ENCODE results near the gene GLB1L2.
A peak's percentile ranks its signal among the peaks of the same experiment; 100 is the strongest.

Gene GLB1L2

DNA sequence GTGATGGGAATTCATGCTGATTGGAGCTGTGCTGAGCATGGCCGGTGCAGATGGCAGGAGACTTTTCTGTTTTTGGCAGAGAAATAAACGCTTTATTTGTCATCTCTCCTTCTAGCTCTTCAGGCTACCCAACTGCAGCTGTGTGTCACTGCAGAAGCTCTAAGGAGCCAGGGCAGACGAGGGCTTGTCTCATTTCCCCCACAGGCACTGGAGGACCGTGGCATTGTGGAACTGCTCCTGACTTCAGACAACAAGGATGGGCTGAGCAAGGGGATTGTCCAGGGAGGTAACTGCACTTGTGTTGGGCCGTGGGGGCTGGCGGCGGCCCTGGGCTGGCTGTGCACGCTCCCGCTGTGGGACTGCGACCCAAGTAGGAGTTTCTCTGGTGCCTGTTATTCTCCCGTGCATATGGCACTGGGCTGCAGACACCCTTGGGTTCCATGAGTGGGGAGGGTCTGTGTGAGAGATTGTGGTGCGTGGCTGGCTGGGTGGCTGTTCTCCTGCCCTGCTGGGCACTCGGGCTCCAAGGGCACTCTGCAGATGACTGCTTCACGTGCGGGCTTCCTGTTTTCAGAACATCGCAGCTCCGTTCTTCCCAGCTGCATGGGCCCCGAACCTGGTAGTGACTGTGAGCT is 27.2 kb downstream of the GLB1L2 start:
- no peak for TF ChIP-seq EZH2 (IDR thresholded peaks at IDR 0.05; ENCODE audit: borderline replicate concordance, low read depth, low read length, severe bottlenecking)
- TF ChIP-seq, protein P1, sequence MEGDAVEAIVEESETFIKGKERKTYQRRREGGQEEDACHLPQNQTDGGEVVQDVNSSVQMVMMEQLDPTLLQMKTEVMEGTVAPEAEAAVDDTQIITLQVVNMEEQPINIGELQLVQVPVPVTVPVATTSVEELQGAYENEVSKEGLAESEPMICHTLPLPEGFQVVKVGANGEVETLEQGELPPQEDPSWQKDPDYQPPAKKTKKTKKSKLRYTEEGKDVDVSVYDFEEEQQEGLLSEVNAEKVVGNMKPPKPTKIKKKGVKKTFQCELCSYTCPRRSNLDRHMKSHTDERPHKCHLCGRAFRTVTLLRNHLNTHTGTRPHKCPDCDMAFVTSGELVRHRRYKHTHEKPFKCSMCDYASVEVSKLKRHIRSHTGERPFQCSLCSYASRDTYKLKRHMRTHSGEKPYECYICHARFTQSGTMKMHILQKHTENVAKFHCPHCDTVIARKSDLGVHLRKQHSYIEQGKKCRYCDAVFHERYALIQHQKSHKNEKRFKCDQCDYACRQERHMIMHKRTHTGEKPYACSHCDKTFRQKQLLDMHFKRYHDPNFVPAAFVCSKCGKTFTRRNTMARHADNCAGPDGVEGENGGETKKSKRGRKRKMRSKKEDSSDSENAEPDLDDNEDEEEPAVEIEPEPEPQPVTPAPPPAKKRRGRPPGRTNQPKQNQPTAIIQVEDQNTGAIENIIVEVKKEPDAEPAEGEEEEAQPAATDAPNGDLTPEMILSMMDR (IDR thresholded peaks at IDR 0.05; ENCODE audit: borderline replicate concordance, extremely low read depth, low read length, poor library complexity, severe bottlenecking), result no peak

DNA sequence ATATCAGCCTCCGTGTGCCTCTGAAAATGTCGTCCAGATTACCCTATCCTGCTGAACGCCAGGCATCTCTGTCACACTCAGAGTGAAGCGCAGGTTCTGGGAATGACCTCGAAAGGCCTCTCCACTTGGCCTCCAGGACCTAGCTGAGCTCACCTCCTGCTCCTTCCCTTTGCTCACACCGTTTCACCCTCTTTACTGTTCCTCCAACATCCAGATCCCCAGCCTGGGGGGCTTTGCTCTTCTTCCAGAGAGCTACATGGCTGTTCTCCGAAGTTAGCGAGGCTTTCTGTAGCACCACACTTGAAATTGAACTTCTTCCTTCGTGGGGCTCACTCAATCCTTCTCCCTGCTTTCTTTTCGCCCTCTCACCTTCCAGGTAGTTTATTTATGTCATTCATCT is 27.9 kb downstream of the GLB1L2 start:
- H3K4me2 ChIP-seq (ENCODE audit: insufficient read depth, low read length), result no peak overlapping the region
- H3K27ac ChIP-seq (ENCODE audit: low read length), result peak overlapping the region; percentile 10; the same call in 1 of the 2 replicates
- H3K79me2 ChIP-seq (ENCODE audit: insufficient read depth, low read length), result no peaks in the 10 kb centered on the region
- H3K9me3 ChIP-seq (ENCODE audit: insufficient read depth, low read length, severe bottlenecking), result no peaks in the 10 kb centered on the region
- TF ChIP-seq, protein P1 (IDR thresholded peaks at IDR 0.05; ENCODE audit: borderline replicate concordance, extremely low read depth, low read length, poor library complexity, severe bottlenecking), result no peak
- no peak for TF ChIP-seq EZH2 (IDR thresholded peaks at IDR 0.05; ENCODE audit: borderline replicate concordance, low read depth, low read length, severe bottlenecking)
- ATAC-seq (ENCODE audit: insufficient read depth, low read depth) (no peak), DNase-seq (no peak)
- no peak overlapping the region for H3K9ac ChIP-seq (ENCODE audit: low read depth, low read length)
- peaks cover 14% of the 10 kb centered on the region for H3K4me1 ChIP-seq (ENCODE audit: insufficient read depth, low read length)
- H3K4me3 ChIP-seq (ENCODE audit: low read depth in 1 of 2, low read length in 2 of 2), result no peak overlapping the region
- H3K36me3 ChIP-seq (ENCODE audit: insufficient read depth, low read length), result peaks cover 3% of the 10 kb centered on the region; the same call in 1 of the 2 replicates
- H4K20me1 ChIP-seq (ENCODE audit: insufficient read depth, low read length), result no peaks in the 10 kb centered on the region
- no peaks in the 10 kb centered on the region for H3K27me3 ChIP-seq (ENCODE audit: insufficient read depth, low read length, poor library complexity)
- no peak overlapping the region for H2AFZ ChIP-seq (ENCODE audit: low read depth, low read length)

More for the DNA sequence above, 27.2 kb downstream of the GLB1L2 start:
- no peak for ATAC-seq (ENCODE audit: insufficient read depth, low read depth)
- Histone ChIP-seq H3K9ac (ENCODE audit: low read depth, low read length) (no peak overlapping the region), H3K4me2 (ENCODE audit: insufficient read depth, low read length) (no peak overlapping the region), H3K9me3 (ENCODE audit: insufficient read depth, low read length, severe bottlenecking) (no peaks in the 10 kb centered on the region), H3K36me3 (ENCODE audit: insufficient read depth, low read length) (peaks cover 3% of the 10 kb centered on the region; the same call in 1 of the 2 replicates), H3K4me1 (ENCODE audit: insufficient read depth, low read length) (peaks cover 14% of the 10 kb centered on the region), H3K79me2 (ENCODE audit: insufficient read depth, low read length) (no peaks in the 10 kb centered on the region), H2AFZ (ENCODE audit: low read depth, low read length) (no peak overlapping the region), H3K27me3 (ENCODE audit: insufficient read depth, low read length, poor library complexity) (no peaks in the 10 kb centered on the region), H3K27ac (ENCODE audit: low read length) (no peak overlapping the region), H3K4me3 (ENCODE audit: low read depth in 1 of 2, low read length in 2 of 2) (no peak overlapping the region), H4K20me1 (ENCODE audit: insufficient read depth, low read length) (no peaks in the 10 kb centered on the region)
- DNase-seq, result no peak

DNA sequence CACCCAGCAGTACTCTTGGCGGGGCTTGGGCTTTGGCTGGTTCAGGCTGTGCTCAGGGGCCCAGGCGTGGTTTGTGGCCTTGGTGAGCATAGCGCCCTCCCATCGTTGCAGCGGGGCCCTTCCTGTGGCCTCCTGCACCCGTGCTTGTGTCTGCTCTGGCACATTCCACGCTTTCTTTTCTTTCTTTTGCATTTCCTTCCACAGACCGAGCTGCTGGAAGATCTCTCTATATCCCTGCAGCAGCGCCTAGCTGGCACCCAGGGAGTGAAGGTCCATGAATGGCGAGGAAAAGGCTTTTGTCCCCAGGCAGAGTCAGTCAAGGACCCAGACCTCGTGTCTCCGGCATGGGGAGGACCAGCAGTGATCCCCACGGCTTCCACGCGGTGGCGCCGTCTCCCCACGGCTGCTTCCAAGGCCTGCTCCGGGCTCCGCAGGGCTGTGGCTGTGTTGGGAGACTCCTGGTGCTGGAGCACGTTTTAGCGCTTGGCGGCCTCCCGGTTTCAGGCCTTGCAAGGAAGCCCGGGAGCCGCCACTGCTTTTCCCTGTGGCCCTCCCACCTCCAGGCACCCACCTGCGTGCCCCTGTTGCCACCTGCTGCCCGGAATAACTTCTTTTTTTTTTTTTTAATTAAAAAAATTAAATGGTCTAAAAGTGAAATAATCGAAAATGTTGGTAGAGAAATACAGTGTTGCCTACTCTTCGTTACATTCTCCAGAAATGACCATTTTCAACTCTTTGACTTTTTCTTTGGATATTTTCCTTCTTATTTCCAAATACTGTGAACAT is 28.5 kb downstream of the GLB1L2 start:
- Histone ChIP-seq H3K27ac (ENCODE audit: low read length) (0 out of 2 replicates have a peak overlapping the region, but pooled peaks have one; percentile 10), H3K9ac (ENCODE audit: low read depth, low read length) (no peak overlapping the region; the same call in 1 of the 2 replicates), H3K36me3 (ENCODE audit: insufficient read depth, low read length) (peaks cover 3% of the 10 kb centered on the region; the same call in 1 of the 2 replicates), H4K20me1 (ENCODE audit: insufficient read depth, low read length) (peaks cover 3% of the 10 kb centered on the region; the same call in 1 of the 2 replicates), H3K9me3 (ENCODE audit: insufficient read depth, low read length, severe bottlenecking) (no peaks in the 10 kb centered on the region), H3K4me1 (ENCODE audit: insufficient read depth, low read length) (peaks cover 20% of the 10 kb centered on the region), H2AFZ (ENCODE audit: low read depth, low read length) (no peak overlapping the region; the same call in 1 of the 2 replicates), H3K4me2 (ENCODE audit: insufficient read depth, low read length) (no peak overlapping the region), H3K27me3 (ENCODE audit: insufficient read depth, low read length, poor library complexity) (no peaks in the 10 kb centered on the region), H3K79me2 (ENCODE audit: insufficient read depth, low read length) (no peaks in the 10 kb centered on the region), H3K4me3 (ENCODE audit: low read depth in 1 of 2, low read length in 2 of 2) (no peak overlapping the region)
- ATAC-seq (ENCODE audit: insufficient read depth, low read depth) (peak; percentile 61), DNase-seq (peak; percentile 72)
- no peak for TF ChIP-seq EZH2 (IDR thresholded peaks at IDR 0.05; ENCODE audit: borderline replicate concordance, low read depth, low read length, severe bottlenecking)
- TF ChIP-seq, protein P1 (IDR thresholded peaks at IDR 0.05; ENCODE audit: borderline replicate concordance, extremely low read depth, low read length, poor library complexity, severe bottlenecking), result peak; percentile 87

Data from DND-41 (cell line).